ENCODE results near the gene FEZ2. TPM values are rescaled to one million over a fixed set of nuclear protein-coding genes. Genes with fewer than 3 reads are reported as not detected.

The FEZ2 gene
- total and polyA plus RNA-seq, 2 experiments from 2014 or later, result 28.0 to 32.9 TPM

- H3K36me3 Mint-ChIP-seq (ENCODE audit: low read depth), result peaks cover 42% of the 10 kb centered on the region
- no peak for DNase-seq (ENCODE audit: low spot score)
- no peaks in the 10 kb centered on the region; the same call in 1 of the 2 replicates for H4K20me1 ChIP-seq (replicated peaks; ENCODE audit: insufficient read depth)
Measured at GRCh38 chr2:36577884-36578283, 20.1 kb downstream of the FEZ2 start.

More at GRCh38 chr2:36577884-36578283, 20.1 kb downstream of the FEZ2 start:
- no peaks in the 10 kb centered on the region for H3F3A ChIP-seq (replicated peaks; ENCODE audit: low read depth)
- no peaks in the 10 kb centered on the region for H3K27me3 ChIP-seq (ENCODE audit: insufficient read depth)
- peaks cover 36% of the 10 kb centered on the region for H3K36me3 ChIP-seq (ENCODE audit: insufficient read depth)
- no peak overlapping the region for H2AFZ ChIP-seq
- no peaks in the 10 kb centered on the region for H3K9me2 ChIP-seq (ENCODE audit: insufficient read depth)
- H3K27ac ChIP-seq (ENCODE audit: low read depth), result no peak overlapping the region
- no peak for ATAC-seq
- H3K4me2 ChIP-seq, result no peak overlapping the region
- H3K4me1 Mint-ChIP-seq, result peaks cover 10% of the 10 kb centered on the region
- no peak for TF ChIP-seq CTCF (conservative IDR thresholded peaks at IDR 0.05; ENCODE audit: low read depth in 2 of 2)
- TF ChIP-seq REST (IDR thresholded peaks at IDR 0.05; ENCODE audit: unreplicated experiment), result no peak
- TF ChIP-seq ZNF462 (CRISPR knock-in tag; IDR thresholded peaks at IDR 0.05), result no peak
- H3K4me3 Mint-ChIP-seq, result no peak overlapping the region
- H3K4me3 ChIP-seq, result no peak overlapping the region
- no peaks in the 10 kb centered on the region for H3K9me3 Mint-ChIP-seq
- peaks cover 8% of the 10 kb centered on the region; the same call in 1 of the 2 replicates for H3K4me1 ChIP-seq (ENCODE audit: insufficient read depth)
- no peaks in the 10 kb centered on the region for H3K27me3 Mint-ChIP-seq (ENCODE audit: insufficient read depth, low read depth, poor library complexity)
- H3K79me2 ChIP-seq (replicated peaks; ENCODE audit: insufficient read depth), result no peaks in the 10 kb centered on the region
- no peak overlapping the region for H3K27ac Mint-ChIP-seq

All from GM23338 (cell line).